Right cardiac atrium (tissue), 5 donors: Measurements from ENCODE around the gene TMEM273. TPM values are rescaled to one million over a fixed set of nuclear protein-coding genes. Genes with fewer than 3 reads are reported as not detected.

Experiments used
- ATAC-seq, 2 donors: fragments of 200-7000 bp; cut with Tn5 transposase; one replicate each; pipeline versions ENCODE4 v1.8.0 to v1.9.1; 2020; ENCODE audit warnings: moderate library complexity in 2 of 2, mild to moderate bottlenecking in 1 of 2
- DNase-seq, 3 donors: peaks; one replicate each; pipeline ENCODE4 v3.0.0-alpha.2; 2020
- H3K27ac ChIP-seq: one replicate; pipeline ENCODE4 v1.5.1; 2013; ENCODE audit warnings: mild to moderate bottlenecking, low read length, control low read depth, moderate library complexity
- H3K27me3 ChIP-seq: one replicate; pipeline ENCODE4 v1.6.1; 2013; ENCODE audit not compliant: control insufficient read depth, insufficient read depth
- H3K4me1 ChIP-seq: one replicate; pipeline ENCODE4 v1.6.1; 2013; ENCODE audit warnings: low read length; ENCODE audit not compliant: control insufficient read depth, insufficient read depth
- H3K4me3 ChIP-seq: one replicate; pipeline ENCODE4 v1.5.1; 2013; ENCODE audit warnings: low read length, control low read depth
- H3K9me3 ChIP-seq: one replicate; pipeline ENCODE4 v1.6.1; 2013; ENCODE audit warnings: low read length; ENCODE audit not compliant: control insufficient read depth
- WGBS: extraction: QIAGEN DNeasy Blood & Tissue Kit; methylation state at CpG from one replicate; pipeline ENCODE4 v1.1.7; 2013; 5-methylcytosine and 5-hydroxymethylcytosine counted together
- intact Hi-C, 4 donors: fragments of 100-400 bp; cut with DNase I; formaldehyde crosslinking; loops; one replicate each; pipeline versions ENCODE4 v1.11.0 to v1.14.0; 2022 to 2023
- long read RNA-seq, 4 donors: library from polyadenylated mRNA; unstranded; transcript quantifications; one replicate each; pipeline ENCODE4 v2.0.0, GENCODE V29; 2020 to 2021
- polyA plus RNA-seq: library from polyadenylated mRNA; stranded (reverse); fragments of 200-250 nt; gene quantifications from one replicate; pipeline ENCODE4 v1.2.3, GENCODE V29; 2013
- total RNA-seq, 4 donors: library from RNA; stranded (reverse); fragmentation: NEBNext Ultra II Directional; extraction: Animal tissue kit (Norgen Biotek cat#: 25700); gene quantifications; one replicate each; pipeline ENCODE4 v1.2.1, GENCODE V29; 2021
- donor health status: healthy with polysubstance abuse.
- donor health status: DM: no; HTN: yes; CAD: no.
- donor health status: DM: no; HTN: no; CAD: no.
- donor health status: DM: no; HTN: yes; CAD: no; lungs with severe emphysema.
- donor health status: DM: yes; HTN: yes; CAD: no.

TMEM273 gene, protein sequence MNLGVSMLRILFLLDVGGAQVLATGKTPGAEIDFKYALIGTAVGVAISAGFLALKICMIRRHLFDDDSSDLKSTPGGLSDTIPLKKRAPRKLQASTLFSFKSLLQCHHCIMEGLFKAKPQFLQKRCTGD
- total RNA-seq, result 10 to 100 TPM in 3 of 4 donors, 1 to 10 TPM in 1; 9.6 to 36.9 (median 24.2) TPM
- 23.6 TPM for polyA plus RNA-seq
- long read RNA-seq, donor 1, transcript TMEM273-207 (6 exons, 614 nt), result major isoform, 7 of 11 reads
- long read RNA-seq, donor 1, partial matches to known transcripts, result 0 of 11 reads
- long read RNA-seq, donor 1, other reads (novel, unspliced or antisense), result 4 of 11 reads
- long read RNA-seq, donor 2, transcript TMEM273-207 (6 exons, 614 nt), result major isoform, 5 of 8 reads
- long read RNA-seq, donor 2, partial matches to known transcripts, result 1 of 8 reads
- long read RNA-seq, donor 2, other reads (novel, unspliced or antisense), result 2 of 8 reads
- long read RNA-seq, donor 3, transcript TMEM273-207 (6 exons, 614 nt), result major isoform, 10 of 17 reads
- long read RNA-seq, donor 3, partial matches to known transcripts, result 0 of 17 reads
- long read RNA-seq, donor 3, other reads (novel, unspliced or antisense), result 7 of 17 reads
- long read RNA-seq, donor 4, transcript TMEM273-207 (6 exons, 614 nt), result major isoform, 7 of 14 reads
- long read RNA-seq, donor 4, partial matches to known transcripts, result 0 of 14 reads
- long read RNA-seq, donor 4, other reads (novel, unspliced or antisense), result 6 of 14 reads

DNA sequence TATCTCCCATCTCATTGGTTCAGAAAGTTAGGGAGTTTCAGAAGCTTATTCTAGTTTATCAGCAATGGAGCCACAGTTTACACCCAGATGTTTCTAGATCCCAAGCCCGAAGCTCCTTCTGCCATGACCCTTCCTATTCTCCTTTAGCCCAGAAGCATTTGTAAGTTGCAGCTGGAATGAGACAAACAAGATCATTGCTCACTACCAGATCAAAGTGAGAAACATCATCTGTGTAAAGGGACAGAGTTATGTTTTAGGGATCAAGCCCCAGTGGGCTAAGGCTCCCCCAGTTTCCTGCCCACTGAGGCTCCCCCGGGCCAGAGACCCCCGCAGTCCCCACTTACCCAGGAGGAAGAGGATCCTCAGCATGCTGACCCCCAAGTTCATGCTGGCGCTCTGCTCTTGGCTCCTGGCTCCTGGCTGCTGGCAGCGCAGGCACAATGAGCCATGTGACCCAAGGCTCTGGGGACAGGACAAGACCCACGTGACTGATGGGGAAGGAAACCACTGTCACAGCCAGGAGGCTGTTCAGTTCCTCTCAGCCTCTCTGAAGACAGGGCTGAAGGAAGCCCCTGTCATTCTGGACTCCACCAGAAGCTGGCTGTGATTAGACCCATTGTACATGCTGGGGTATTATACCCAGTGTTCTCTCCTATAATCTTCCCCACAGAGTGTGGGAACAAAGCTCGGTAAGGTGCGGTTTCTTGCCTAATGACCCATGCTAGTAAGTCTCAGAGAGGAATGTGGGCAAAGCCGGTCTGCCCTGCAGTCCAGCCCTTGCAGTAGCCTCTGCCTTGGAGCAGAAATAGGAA is at the start of gene TMEM273:
Gene TMEM273, minus strand, starts transcription at position 442 of the 812 bp plus-strand sequence. Its CDS starts 55 bp downstream, at position 387.
- intact Hi-C loops, result no loop called here
- Histone ChIP-seq H3K4me1 (peaks cover 13% of the 10 kb centered on the region), H3K4me3 (peak within 1 kb of the TSS; percentile 12)

GRCh38 chr10:49237985-49238384 is 49.8 kb upstream of the TMEM273 start:
- intact Hi-C loops, result no loop called here
- H3K4me3 ChIP-seq, result no peak overlapping the region
- peaks cover 9% of the 10 kb centered on the region for H3K4me1 ChIP-seq
- H3K27ac ChIP-seq, result no peak overlapping the region
- no peaks in the 10 kb centered on the region for H3K9me3 ChIP-seq
- 69% methylated on average over 1 of the region's 1 CpG for WGBS
- H3K27me3 ChIP-seq, result no peaks in the 10 kb centered on the region
- DNase-seq, result no peak
- ATAC-seq, result no peak

More for the DNA sequence above, at the start of gene TMEM273:
- WGBS, result 22% methylated on average over 9 of the region's 9 CpGs
- DNase-seq, result peak; percentile 82 to 93 (median 92)
- Histone ChIP-seq H3K27me3 (no peaks in the 10 kb centered on the region), H3K27ac (peak within 1 kb of the TSS; percentile 79), H3K9me3 (no peaks in the 10 kb centered on the region)
- peak; percentile 97 to 98 for ATAC-seq

DNA sequence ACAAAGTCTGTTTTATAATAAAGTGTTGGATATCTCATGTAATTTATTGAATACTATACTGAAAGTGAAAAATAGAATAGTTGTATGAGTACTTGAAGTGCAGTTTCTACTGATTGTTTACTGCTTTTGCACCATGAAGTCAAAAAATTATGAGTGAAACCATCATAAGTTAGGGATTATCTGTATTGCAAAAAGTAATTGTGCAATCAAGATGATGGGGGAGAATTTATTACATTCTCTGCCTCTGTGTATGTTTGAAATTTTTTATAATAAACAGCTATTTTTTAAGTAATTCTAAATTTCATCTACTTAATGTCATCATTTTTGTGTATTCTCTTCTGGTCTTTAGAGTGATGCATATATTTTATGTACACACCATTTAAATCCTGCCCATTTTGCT is 47.2 kb upstream of the TMEM273 start:
- Histone ChIP-seq H3K4me3 (no peak overlapping the region), H3K9me3 (no peaks in the 10 kb centered on the region), H3K4me1 (no peaks in the 10 kb centered on the region), H3K27ac (no peak overlapping the region), H3K27me3 (no peaks in the 10 kb centered on the region)
- intact Hi-C loops, result no loop called here
- ATAC-seq (no peak), DNase-seq (no peak)

DNA sequence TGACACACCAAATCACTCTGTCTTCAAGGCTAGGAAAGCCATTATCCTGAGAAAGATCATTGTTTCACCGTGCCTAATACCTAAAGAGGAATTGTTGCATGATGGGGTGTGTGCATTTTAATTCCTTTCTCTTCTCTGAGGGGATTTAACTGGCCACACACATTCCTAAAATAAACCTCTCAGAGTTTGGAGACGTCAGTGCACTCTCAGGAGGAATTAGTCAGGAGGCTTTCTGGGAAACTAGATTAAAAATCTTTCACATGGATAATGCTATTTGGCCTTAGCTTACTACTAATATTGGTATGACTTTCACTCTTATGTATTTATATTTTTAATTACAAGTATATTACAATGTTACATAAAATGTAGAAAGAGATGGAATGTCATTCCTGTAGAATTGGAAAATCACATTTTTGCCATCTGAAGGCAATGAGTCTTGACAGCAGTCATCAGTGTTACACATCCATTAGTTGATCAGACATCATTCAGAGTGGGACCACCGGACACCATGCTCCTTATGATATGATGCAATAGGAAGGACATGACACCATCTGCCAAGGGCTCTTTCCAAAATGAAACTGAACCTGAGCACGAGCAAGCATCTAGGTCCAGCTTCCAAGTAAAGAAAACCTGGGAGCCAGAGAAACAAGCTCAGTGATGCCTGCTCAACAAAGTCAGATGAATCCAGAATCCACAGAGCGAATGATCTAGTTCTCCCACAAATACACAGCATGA is 43.1 kb upstream of the TMEM273 start:
- intact Hi-C loops, result no loop called here

GRCh38 chr10:49230004-49230403 is 41.8 kb upstream of the TMEM273 start:
- intact Hi-C loops, result no loop called here
- Histone ChIP-seq H3K9me3 (no peaks in the 10 kb centered on the region), H3K27me3 (no peaks in the 10 kb centered on the region), H3K4me3 (no peak overlapping the region), H3K4me1 (no peaks in the 10 kb centered on the region), H3K27ac (no peak overlapping the region)
- WGBS, result 86% methylated on average over 7 of the region's 7 CpGs
- DNase-seq (no peak), ATAC-seq (no peak)

More for the DNA sequence above, 43.1 kb upstream of the TMEM273 start:
- Histone ChIP-seq H3K27me3 (no peaks in the 10 kb centered on the region), H3K4me3 (no peak overlapping the region), H3K9me3 (no peaks in the 10 kb centered on the region), H3K4me1 (no peaks in the 10 kb centered on the region), H3K27ac (no peak overlapping the region)
- DNase-seq, result no peak
- 61% methylated on average over 5 of the region's 5 CpGs for WGBS
- no peak for ATAC-seq

DNA sequence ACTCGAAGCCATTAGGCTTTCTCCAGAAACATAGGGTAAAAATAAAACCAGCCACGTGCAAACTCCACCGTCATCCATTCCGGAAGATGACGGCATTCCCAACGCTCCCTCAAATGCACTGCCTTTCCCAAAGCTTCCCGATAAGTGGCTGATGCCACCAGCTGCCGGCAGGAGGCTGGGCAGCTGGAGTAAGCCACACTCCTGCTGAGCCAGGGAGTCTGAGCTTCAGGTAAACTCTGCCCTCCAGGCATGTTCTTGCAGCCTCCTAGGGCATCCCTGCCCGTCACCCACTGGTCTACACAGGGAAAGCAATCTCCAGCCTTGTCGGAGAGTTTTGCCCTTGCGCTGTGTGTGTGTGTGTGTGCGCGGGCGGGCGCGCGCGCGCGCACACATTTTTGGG is 40.5 kb upstream of the TMEM273 start:
- DNase-seq (no peak), ATAC-seq (no peak)
- Histone ChIP-seq H3K4me1 (no peaks in the 10 kb centered on the region), H3K27ac (no peak overlapping the region), H3K27me3 (no peaks in the 10 kb centered on the region), H3K4me3 (no peak overlapping the region), H3K9me3 (no peaks in the 10 kb centered on the region)
- 81% methylated on average over 20 of the region's 20 CpGs for WGBS
- intact Hi-C loops, result no loop called here

DNA sequence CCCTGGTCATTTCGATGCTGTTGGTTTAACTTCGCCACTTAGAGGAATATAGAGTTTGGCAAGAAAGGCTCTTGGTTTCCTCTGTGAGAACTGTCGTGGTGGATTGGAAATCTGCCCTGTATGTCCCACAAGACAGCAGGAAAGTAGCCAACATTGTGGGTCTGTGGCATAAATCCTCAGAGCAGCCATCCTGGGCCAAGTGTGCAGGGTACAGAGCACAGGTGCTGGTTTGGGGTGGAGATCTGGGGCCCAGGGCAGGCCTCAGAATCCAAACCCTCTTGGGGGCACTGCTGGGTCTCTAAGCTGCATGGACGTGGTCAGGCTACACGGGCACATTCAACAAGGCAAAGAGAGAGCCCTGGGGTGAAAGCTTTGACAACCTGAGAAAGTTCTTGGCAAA is 39.2 kb upstream of the TMEM273 start:
- ATAC-seq (no peak), DNase-seq (no peak)
- intact Hi-C loops, result no loop called here
- H3K27ac ChIP-seq, result no peak overlapping the region
- 72% methylated on average over 5 of the region's 5 CpGs for WGBS
- H3K9me3 ChIP-seq, result no peaks in the 10 kb centered on the region
- H3K27me3 ChIP-seq, result no peaks in the 10 kb centered on the region
- no peak overlapping the region for H3K4me3 ChIP-seq
- no peaks in the 10 kb centered on the region for H3K4me1 ChIP-seq

DNA sequence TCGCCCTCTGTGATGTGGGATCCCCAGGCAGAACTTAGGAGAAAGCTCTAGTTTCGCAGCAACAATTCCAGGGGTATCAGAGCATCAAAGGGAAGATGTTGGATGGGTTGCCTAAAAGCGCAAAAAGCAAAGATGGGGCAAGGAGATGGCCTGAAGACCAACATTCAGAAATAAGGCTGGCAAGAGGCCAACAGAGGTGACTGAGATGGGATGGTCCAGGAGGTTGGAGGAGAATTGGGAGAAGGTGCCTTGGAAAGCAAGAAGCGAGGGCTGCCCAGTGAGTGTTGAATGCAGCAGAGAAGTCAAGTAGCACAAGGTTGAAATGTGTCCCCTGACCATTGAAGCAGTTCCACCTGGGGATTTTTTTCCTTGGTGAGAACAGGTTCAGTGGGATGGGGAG is 38.4 kb upstream of the TMEM273 start:
- H3K9me3 ChIP-seq, result no peaks in the 10 kb centered on the region
- no peaks in the 10 kb centered on the region for H3K27me3 ChIP-seq
- no peak overlapping the region for H3K4me3 ChIP-seq
- intact Hi-C loops, result no loop called here
- ATAC-seq, result no peak
- WGBS, result 86% methylated on average over 4 of the region's 4 CpGs
- H3K4me1 ChIP-seq, result no peaks in the 10 kb centered on the region
- DNase-seq, result no peak
- no peak overlapping the region for H3K27ac ChIP-seq

DNA sequence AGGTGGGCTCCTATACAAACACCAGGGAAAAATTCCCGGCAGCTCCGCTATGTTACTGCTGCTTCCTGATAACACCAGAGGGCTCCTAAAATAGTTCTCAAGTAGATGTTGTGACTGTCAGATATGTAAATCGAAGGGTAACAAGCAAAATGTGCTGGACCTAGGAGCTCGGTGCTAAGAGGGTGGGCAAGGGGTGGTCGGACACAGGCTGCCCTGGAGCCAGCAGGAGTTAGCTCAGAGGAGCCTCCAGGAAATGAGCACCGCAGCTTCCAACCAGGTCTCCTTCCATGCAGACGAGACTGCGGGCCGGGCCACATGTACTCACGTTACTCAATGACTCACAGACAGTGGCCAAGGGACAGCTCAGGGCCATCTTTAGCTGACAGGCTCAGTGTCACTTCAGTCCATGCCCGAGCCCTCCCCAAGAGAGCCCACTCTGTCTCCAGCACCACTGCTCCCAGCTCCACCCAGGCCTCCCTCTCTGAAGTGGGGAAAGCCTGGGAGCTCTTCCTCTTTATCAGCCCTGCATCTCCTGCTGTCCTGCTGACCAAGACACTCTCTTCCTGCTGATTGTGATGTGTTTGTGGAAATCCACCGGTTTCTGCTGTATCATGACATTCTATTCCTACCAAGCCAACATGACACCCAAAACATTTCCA is 37.2 kb upstream of the TMEM273 start:
- intact Hi-C loops, result no loop called here
- Histone ChIP-seq H3K4me1 (no peaks in the 10 kb centered on the region), H3K27ac (peak overlapping the region; percentile 11), H3K4me3 (no peak overlapping the region), H3K27me3 (no peaks in the 10 kb centered on the region), H3K9me3 (no peaks in the 10 kb centered on the region)
- DNase-seq (peak; percentile 26 to 67 (median 59)), ATAC-seq (peak; percentile 74 to 76)
- WGBS, result 42% methylated on average over 12 of the region's 12 CpGs

GRCh38 chr10:49223205-49223604 is 35.0 kb upstream of the TMEM273 start:
- ATAC-seq (no peak), DNase-seq (no peak)
- intact Hi-C loops, result no loop called here
- Histone ChIP-seq H3K4me1 (no peaks in the 10 kb centered on the region), H3K27me3 (no peaks in the 10 kb centered on the region), H3K4me3 (no peak overlapping the region), H3K27ac (no peak overlapping the region), H3K9me3 (no peaks in the 10 kb centered on the region)
